NCI-H2107 (cell line): Measurements from ENCODE around the gene OPCML.

Source experiments
- DNase-seq: peaks from one replicate; lab custom pipeline; 2025; lab: John Stamatoyannopoulos, UW

The OPCML gene

GRCh38 chr11:133133050-133133449 is 399.3 kb downstream of the OPCML start:
- DNase-seq = no peak

GRCh38 chr11:133127741-133128140 is 404.6 kb downstream of the OPCML start:
- no peak for DNase-seq

- DNase-seq = no peak
Measured at GRCh38 chr11:133123796-133124195, 408.5 kb downstream of the OPCML start.

GRCh38 chr11:133123366-133123765 is 408.9 kb downstream of the OPCML start:
- no peak for DNase-seq

GRCh38 chr11:133122256-133122655 is 410.0 kb downstream of the OPCML start:
- no peak for DNase-seq

- no peak for DNase-seq
Measured at GRCh38 chr11:133118563-133119268, 413.6 kb downstream of the OPCML start.

- no peak for DNase-seq
Measured at GRCh38 chr11:133115099-133115498, 417.2 kb downstream of the OPCML start.

- no peak for DNase-seq
Measured at GRCh38 chr11:133107763-133108162, 424.5 kb downstream of the OPCML start.

- DNase-seq = no peak
Measured at GRCh38 chr11:133107136-133107535, 425.2 kb downstream of the OPCML start.

- no peak for DNase-seq
Measured at GRCh38 chr11:133106417-133106816, 425.9 kb downstream of the OPCML start.

GRCh38 chr11:133104009-133104744 is 428.1 kb downstream of the OPCML start:
- no peak for DNase-seq

GRCh38 chr11:133096981-133097380 is 435.3 kb downstream of the OPCML start:
- no peak for DNase-seq

- no peak for DNase-seq
Measured at GRCh38 chr11:133086518-133086917, 445.8 kb downstream of the OPCML start.

GRCh38 chr11:133082841-133083488 is 449.3 kb downstream of the OPCML start:
- DNase-seq = no peak

GRCh38 chr11:133082453-133082781 is 449.9 kb downstream of the OPCML start:
- DNase-seq = no peak

GRCh38 chr11:133081730-133082452 is 450.4 kb downstream of the OPCML start:
- no peak for DNase-seq

GRCh38 chr11:133081020-133081419 is 451.3 kb downstream of the OPCML start:
- no peak for DNase-seq

GRCh38 chr11:133078591-133079404 is 453.5 kb downstream of the OPCML start:
- DNase-seq = no peak

- DNase-seq = no peak
Measured at GRCh38 chr11:133078012-133078411, 454.3 kb downstream of the OPCML start.

GRCh38 chr11:133075351-133075750 is 456.9 kb downstream of the OPCML start:
- no peak for DNase-seq

GRCh38 chr11:133072858-133073582 is 459.3 kb downstream of the OPCML start:
- DNase-seq = no peak
